ENCODE measurements around the gene PLEKHA4.

Gene PLEKHA4, protein sequence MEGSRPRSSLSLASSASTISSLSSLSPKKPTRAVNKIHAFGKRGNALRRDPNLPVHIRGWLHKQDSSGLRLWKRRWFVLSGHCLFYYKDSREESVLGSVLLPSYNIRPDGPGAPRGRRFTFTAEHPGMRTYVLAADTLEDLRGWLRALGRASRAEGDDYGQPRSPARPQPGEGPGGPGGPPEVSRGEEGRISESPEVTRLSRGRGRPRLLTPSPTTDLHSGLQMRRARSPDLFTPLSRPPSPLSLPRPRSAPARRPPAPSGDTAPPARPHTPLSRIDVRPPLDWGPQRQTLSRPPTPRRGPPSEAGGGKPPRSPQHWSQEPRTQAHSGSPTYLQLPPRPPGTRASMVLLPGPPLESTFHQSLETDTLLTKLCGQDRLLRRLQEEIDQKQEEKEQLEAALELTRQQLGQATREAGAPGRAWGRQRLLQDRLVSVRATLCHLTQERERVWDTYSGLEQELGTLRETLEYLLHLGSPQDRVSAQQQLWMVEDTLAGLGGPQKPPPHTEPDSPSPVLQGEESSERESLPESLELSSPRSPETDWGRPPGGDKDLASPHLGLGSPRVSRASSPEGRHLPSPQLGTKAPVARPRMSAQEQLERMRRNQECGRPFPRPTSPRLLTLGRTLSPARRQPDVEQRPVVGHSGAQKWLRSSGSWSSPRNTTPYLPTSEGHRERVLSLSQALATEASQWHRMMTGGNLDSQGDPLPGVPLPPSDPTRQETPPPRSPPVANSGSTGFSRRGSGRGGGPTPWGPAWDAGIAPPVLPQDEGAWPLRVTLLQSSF

DNA sequence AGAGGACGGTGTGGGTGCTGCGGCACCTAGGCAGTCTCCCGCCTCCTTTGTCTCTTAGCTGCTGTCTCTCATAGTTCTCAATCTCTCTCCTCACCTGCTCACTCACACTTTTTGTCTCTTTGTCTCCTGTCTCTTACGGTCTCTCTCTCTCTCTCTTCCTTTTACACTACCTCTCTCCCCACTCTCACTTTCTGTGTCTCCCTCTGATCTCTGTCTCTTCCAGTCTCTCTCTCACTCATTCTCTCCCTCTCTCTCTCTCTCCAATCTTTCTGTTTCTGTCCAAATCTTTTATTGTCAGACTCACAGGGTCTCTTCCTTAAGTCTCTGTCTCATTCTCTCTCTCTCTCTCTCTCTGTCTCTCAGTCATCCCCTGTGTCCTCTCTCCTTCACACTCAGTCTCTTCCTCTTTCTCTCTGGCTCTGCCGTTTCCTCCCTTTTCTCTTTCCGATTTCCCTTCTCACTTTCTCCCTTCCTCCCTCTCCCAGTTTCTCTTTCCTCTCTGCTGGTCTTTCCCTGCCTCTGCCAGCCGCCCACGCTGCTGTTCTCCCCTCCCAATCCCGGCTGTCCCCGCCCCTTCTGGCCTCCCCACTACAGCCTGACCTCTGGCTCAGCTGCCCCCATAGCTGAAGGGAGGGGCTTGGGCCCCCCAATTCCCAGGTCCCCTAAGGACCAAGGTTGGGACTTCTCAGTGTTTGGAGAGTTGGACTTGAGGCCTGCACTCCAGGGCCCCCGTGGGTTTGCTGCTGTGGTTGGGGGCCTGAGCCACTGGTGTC, at the start of gene PLEKHA4:
TSS of gene PLEKHA4 (minus strand) at position 504 of the 773 bp plus-strand sequence. CDS start 997 bp downstream, outside the sequence.
- Mint-ChIP-seq H3K9me3 (no peaks in the 10 kb centered on the region), H3K27me3 (ENCODE audit: low read depth) (no peaks in the 10 kb centered on the region), H3K27ac (peak within 1 kb of the TSS; percentile 98 to 99 (median 99)), H3K36me3 (ENCODE audit: low read depth) (peaks cover 19% of the 10 kb centered on the region), H3K4me3 (peak within 1 kb of the TSS; percentile 88 to 94 (median 92)), H3K4me1 (peaks cover 37% of the 10 kb centered on the region)
- TF ChIP-seq, protein P1, sequence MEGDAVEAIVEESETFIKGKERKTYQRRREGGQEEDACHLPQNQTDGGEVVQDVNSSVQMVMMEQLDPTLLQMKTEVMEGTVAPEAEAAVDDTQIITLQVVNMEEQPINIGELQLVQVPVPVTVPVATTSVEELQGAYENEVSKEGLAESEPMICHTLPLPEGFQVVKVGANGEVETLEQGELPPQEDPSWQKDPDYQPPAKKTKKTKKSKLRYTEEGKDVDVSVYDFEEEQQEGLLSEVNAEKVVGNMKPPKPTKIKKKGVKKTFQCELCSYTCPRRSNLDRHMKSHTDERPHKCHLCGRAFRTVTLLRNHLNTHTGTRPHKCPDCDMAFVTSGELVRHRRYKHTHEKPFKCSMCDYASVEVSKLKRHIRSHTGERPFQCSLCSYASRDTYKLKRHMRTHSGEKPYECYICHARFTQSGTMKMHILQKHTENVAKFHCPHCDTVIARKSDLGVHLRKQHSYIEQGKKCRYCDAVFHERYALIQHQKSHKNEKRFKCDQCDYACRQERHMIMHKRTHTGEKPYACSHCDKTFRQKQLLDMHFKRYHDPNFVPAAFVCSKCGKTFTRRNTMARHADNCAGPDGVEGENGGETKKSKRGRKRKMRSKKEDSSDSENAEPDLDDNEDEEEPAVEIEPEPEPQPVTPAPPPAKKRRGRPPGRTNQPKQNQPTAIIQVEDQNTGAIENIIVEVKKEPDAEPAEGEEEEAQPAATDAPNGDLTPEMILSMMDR (IDR thresholded peaks at IDR 0.05; ENCODE audit: unreplicated experiment in 3 of 3), result no peak

DNA sequence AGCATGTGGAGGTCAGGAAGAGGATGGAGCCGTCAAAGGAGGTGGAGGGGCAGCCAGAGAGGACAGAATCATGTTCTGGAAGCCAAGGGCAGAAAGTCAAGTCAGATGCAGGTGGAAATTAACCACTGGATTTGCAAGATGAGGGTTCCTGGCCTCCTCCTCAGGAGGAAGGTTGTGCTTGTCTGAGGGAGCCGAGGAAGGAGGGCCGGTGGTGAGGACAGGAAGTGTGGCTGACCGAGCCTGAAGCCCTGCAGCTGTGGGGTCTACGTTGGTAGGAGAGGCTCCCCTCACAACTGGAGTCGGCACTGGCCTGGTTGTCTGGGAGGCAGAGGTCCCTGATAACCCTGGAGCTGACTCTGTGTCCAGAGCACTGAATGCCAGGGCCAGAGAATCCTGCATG, 49.7 kb upstream of the PLEKHA4 start:
- H3K27me3 Mint-ChIP-seq (ENCODE audit: low read depth), result no peaks in the 10 kb centered on the region
- H3K36me3 Mint-ChIP-seq (ENCODE audit: low read depth), result peaks cover 39% of the 10 kb centered on the region
- no peak overlapping the region for H3K4me3 Mint-ChIP-seq
- no peak overlapping the region for H3K27ac Mint-ChIP-seq
- TF ChIP-seq, protein P1 (IDR thresholded peaks at IDR 0.05; ENCODE audit: unreplicated experiment in 3 of 3), result no peak
- H3K9me3 Mint-ChIP-seq, result no peaks in the 10 kb centered on the region
- no peaks in the 10 kb centered on the region for H3K4me1 Mint-ChIP-seq

DNA sequence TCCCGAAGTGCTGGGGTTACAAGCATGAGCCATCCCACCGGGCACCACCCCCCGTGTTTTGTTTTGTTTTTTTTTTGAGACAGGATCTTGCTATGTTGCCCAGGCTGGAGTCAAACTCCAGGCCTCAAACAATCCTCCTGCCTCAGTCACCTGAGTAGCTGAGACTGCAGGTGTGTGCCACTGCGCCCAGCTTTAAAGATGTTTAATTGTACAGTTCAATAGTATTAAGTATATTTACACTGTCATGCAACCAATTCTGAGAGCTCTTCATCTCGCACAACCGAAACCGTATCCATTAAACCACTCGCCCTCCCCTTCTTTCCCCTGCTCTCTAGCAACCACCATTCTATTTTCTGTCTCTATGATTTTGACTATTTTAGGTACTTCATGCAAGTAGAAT, 47.3 kb upstream of the PLEKHA4 start:
- H3K36me3 Mint-ChIP-seq (ENCODE audit: low read depth), result peaks cover 55% of the 10 kb centered on the region
- TF ChIP-seq, protein P1 (IDR thresholded peaks at IDR 0.05; ENCODE audit: unreplicated experiment in 3 of 3), result no peak
- no peaks in the 10 kb centered on the region for H3K4me1 Mint-ChIP-seq
- no peak overlapping the region for H3K27ac Mint-ChIP-seq
- no peaks in the 10 kb centered on the region for H3K9me3 Mint-ChIP-seq
- no peak overlapping the region for H3K4me3 Mint-ChIP-seq
- H3K27me3 Mint-ChIP-seq (ENCODE audit: low read depth), result no peaks in the 10 kb centered on the region

DNA sequence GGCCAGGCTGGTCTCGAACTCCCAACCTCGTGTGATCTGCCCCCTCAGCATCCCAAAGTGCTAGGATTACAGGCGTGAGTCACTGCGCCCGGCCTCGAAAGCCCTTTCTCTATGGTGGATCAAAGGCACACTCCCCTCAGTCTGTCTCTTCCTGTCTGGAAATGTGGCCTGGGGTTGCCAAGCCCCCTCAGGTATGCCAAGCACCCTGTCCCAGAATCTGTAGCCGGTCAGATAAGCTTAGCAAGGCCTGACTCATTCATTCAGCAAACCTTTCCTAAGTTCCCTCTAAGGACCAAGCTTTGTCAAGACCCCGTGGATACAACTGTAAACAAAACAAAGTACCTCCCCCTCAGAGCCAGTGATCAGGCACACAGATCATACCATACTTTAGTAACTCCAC, 45.8 kb upstream of the PLEKHA4 start:
- H3K4me3 Mint-ChIP-seq, result no peak overlapping the region
- TF ChIP-seq, protein P1 (IDR thresholded peaks at IDR 0.05; ENCODE audit: unreplicated experiment in 3 of 3), result no peak
- H3K27me3 Mint-ChIP-seq (ENCODE audit: low read depth), result no peaks in the 10 kb centered on the region
- H3K4me1 Mint-ChIP-seq, result no peaks in the 10 kb centered on the region
- H3K9me3 Mint-ChIP-seq, result no peaks in the 10 kb centered on the region
- no peak overlapping the region for H3K27ac Mint-ChIP-seq
- peaks cover 65% of the 10 kb centered on the region for H3K36me3 Mint-ChIP-seq (ENCODE audit: low read depth)

DNA sequence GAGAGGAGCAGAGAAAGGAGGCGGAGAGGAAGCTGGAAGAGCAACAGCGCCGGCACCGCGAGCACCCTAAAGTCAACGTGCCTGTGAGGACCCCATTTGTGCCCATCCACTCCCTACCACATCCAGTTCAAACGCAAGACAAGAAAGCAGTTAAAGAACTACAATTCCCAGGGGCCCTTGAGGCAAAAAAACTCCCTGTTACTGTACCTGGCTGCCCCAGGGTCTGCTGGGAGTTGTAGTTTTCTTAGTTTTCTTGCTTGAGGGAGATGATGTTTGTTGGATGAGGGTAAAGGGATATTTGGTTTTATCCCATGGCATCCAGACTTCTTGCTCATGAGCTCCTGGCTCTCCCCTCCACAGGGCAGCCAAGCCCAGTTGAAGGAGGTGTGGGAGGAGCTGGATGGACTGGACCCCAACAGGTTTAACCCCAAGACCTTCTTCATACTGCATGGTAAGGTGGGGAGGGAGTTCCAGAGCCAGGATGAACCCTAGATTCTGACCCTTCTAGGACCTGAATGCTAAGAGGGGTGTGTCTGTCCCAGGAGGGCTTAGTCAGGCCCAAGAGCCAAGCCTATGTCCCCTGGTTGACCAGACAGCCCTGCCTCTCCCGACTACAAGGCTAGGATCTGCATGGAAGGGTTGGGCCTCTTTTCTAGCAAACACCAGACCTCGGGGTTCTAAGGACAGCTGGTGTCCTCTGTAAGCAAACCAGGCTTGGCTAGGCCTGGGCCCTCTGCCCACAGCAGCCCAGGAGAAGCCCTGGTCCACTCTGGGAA, 44.9 kb upstream of the PLEKHA4 start:
- Mint-ChIP-seq H3K4me1 (no peaks in the 10 kb centered on the region), H3K36me3 (ENCODE audit: low read depth) (peaks cover 67% of the 10 kb centered on the region), H3K27me3 (ENCODE audit: low read depth) (no peaks in the 10 kb centered on the region), H3K9me3 (no peaks in the 10 kb centered on the region), H3K27ac (no peak overlapping the region), H3K4me3 (no peak overlapping the region)
- TF ChIP-seq, protein P1 (IDR thresholded peaks at IDR 0.05; ENCODE audit: unreplicated experiment in 3 of 3), result no peak
